Prostate gland (tissue), 2 donors: ENCODE results near the gene EAPP. TPM values are rescaled to one million over a fixed set of nuclear protein-coding genes. Genes with fewer than 3 reads are reported as not detected.
"Not testable (repeated sequence)": the region's sequence is repeated elsewhere in the genome, so short reads cannot be mapped to it uniquely, and the experiment has no call there.

Experiments
- DNase-seq: peaks from one replicate; pipeline ENCODE4 v3.0.0-alpha.2; 2019; ENCODE audit warnings: low spot score
- H3K27ac ChIP-seq, 2 donors: fragments of 200-600 bp; sonication (generic); 2 replicates each; pipeline ENCODE4 v1.5.1; 2017 to 2019
- H3K27me3 ChIP-seq: fragments of 200-600 bp; sonication (generic); replicated peaks from 2 replicates; pipeline ENCODE4 v1.5.1; 2019; ENCODE audit not compliant: insufficient read depth
- H3K36me3 ChIP-seq, 2 donors: fragments of 200-600 bp; sonication (generic); 1 replicate in 1 of 2; 2 replicates in 1 of 2; pipeline versions ENCODE4 v1.5.1 to v1.8.1; 2017 to 2019
- H3K4me1 ChIP-seq: fragments of 200-600 bp; sonication (generic); replicated peaks from 2 replicates; pipeline ENCODE4 v1.5.1; 2019
- H3K4me3 ChIP-seq, 2 donors: fragments of 200-600 bp; sonication (generic); 2 replicates each; pipeline ENCODE4 v1.5.1; 2017 to 2019
- H3K9me3 ChIP-seq: fragments of 200-600 bp; sonication (generic); 2 replicates; pipeline ENCODE4 v1.5.1; 2017
- CTCF ChIP-seq, 4 experiments: fragments of 200-600 bp in 2 of 4; fragments of 450-650 bp in 2 of 4; sonication (generic) in 2 of 4; IDR thresholded peaks; 1 replicate in 3 of 4; 2 replicates in 1 of 4; pipeline ENCODE4 v1.5.1; 2016 to 2019; ENCODE audit warnings: antibody characterized with exemption in 4 of 4, mild to moderate bottlenecking in 2 of 4, moderate library complexity in 2 of 4
- POLR2A ChIP-seq: fragments of 450-650 bp; IDR thresholded peaks from one replicate; pipeline ENCODE4 v1.6.1; 2016; ENCODE audit warnings: antibody characterized with exemption, mild to moderate bottlenecking
- POLR2AphosphoS5 ChIP-seq: sonication (generic); formaldehyde crosslinking; IDR thresholded peaks from one replicate; pipeline ENCODE4 v1.6.1; 2017; ENCODE audit warnings: antibody characterized with exemption
- WGBS: methylation state at CpG from one replicate; pipeline ENCODE4 v1.1.5; 2018; 5-methylcytosine and 5-hydroxymethylcytosine counted together
- intact Hi-C: fragments of 100-400 bp; cut with DNase I; formaldehyde crosslinking; loops from one replicate; pipeline ENCODE4 v1.14.2; 2022
- total RNA-seq, 2 donors: library from RNA; depleted of rRNA; stranded (reverse); fragments of >200 nt; gene quantifications; one replicate each; pipeline ENCODE4 v1.1.0, GENCODE V29; 2016

The EAPP gene
- total RNA-seq, 2 donors from 2014 or later: 41.6 to 52.6 TPM

GRCh38 chr14:34569750-34570149, 30.2 kb upstream of the EAPP start:
- DNase-seq: no peak
- H3K36me3 ChIP-seq: peaks cover 0 to 3% of the 10 kb centered on the region in 2 donors
- no peak overlapping the region for H3K27ac ChIP-seq
- 95% methylated on average over 4 of the region's 4 CpGs for WGBS
- TF ChIP-seq CTCF (IDR thresholded peaks at IDR 0.05) (no peak), POLR2A (no peak), POLR2AphosphoS5 (no peak)
- H3K4me3 ChIP-seq: no peak overlapping the region
- no peaks in the 10 kb centered on the region for H3K9me3 ChIP-seq
- H3K27me3 ChIP-seq: no peaks in the 10 kb centered on the region
- intact Hi-C loops: no loop called here
- no peaks in the 10 kb centered on the region for H3K4me1 ChIP-seq

GRCh38 chr14:34568803-34569202, 29.3 kb upstream of the EAPP start:
- no peak for DNase-seq
- Histone ChIP-seq H3K4me1 (no peaks in the 10 kb centered on the region), H3K27ac (no peak overlapping the region), H3K9me3 (no peaks in the 10 kb centered on the region), H3K27me3 (no peaks in the 10 kb centered on the region), H3K4me3 (no peak overlapping the region), H3K36me3 (peaks cover 0 to 3% of the 10 kb centered on the region in 2 donors)
- intact Hi-C loops: no loop called here
- TF ChIP-seq POLR2AphosphoS5 (no peak), CTCF (IDR thresholded peaks at IDR 0.05) (no peak), POLR2A (no peak)
- WGBS: 92% methylated on average over 13 of the region's 13 CpGs

GRCh38 chr14:34562776-34563150, 23.3 kb upstream of the EAPP start:
- no peak overlapping the region for H3K4me3 ChIP-seq
- H3K9me3 ChIP-seq: no peaks in the 10 kb centered on the region
- TF ChIP-seq POLR2AphosphoS5 (no peak), CTCF (IDR thresholded peaks at IDR 0.05) (no peak), POLR2A (no peak)
- H3K4me1 ChIP-seq: no peaks in the 10 kb centered on the region
- no peak overlapping the region for H3K27ac ChIP-seq
- no peak for DNase-seq
- intact Hi-C loops: no loop called here
- WGBS: 88% methylated on average over 8 of the region's 8 CpGs
- H3K27me3 ChIP-seq: no peaks in the 10 kb centered on the region
- H3K36me3 ChIP-seq: peaks cover 0 to 3% of the 10 kb centered on the region in 2 donors

GRCh38 chr14:34562037-34562775, 22.7 kb upstream of the EAPP start:
- intact Hi-C loops, H3K36me3 ChIP-seq, DNase-seq, H3K4me3 ChIP-seq, H3K27ac ChIP-seq, H3K4me1 ChIP-seq, H3K9me3 ChIP-seq, H3K27me3 ChIP-seq: not testable (repeated sequence)
- 89% methylated on average over 8 of the region's 8 CpGs for WGBS

- H3K4me1 ChIP-seq, H3K27ac ChIP-seq, H3K36me3 ChIP-seq, DNase-seq, H3K9me3 ChIP-seq, H3K27me3 ChIP-seq, H3K4me3 ChIP-seq, intact Hi-C loops: not testable (repeated sequence)
- WGBS: no CpG with 5 or more reads among the region's 35 CpGs
Measured at GRCh38 chr14:34556498-34556829, 17.0 kb upstream of the EAPP start.

- H3K9me3 ChIP-seq, H3K4me3 ChIP-seq, DNase-seq, H3K36me3 ChIP-seq, H3K27me3 ChIP-seq, intact Hi-C loops, H3K4me1 ChIP-seq, H3K27ac ChIP-seq: not testable (repeated sequence)
- WGBS: no CpG with 5 or more reads among the region's 49 CpGs
Measured at GRCh38 chr14:34555583-34556497, 16.3 kb upstream of the EAPP start.
